HCT116 (cell line): ENCODE measurements around the gene MRPL41.

Experiments
- ATF3 ChIP-seq: IDR thresholded peaks from 2 replicates; pipeline ENCODE4 v1.6.1; 2012
- CBX3 ChIP-seq: IDR thresholded peaks from 2 replicates; pipeline ENCODE4 v1.6.1; 2012; ENCODE audit warnings: low read depth
- CTCF ChIP-seq, 3 experiments: fragments of 200-600 bp in 1 of 3; sonication (generic) in 1 of 3; IDR thresholded peaks in 2 of 3; conservative IDR thresholded peaks in 1 of 3; 2 replicates each; pipeline ENCODE4 v1.5.1; 2012 to 2017; ENCODE audit warnings: low read depth in 2 of 3, low read length in 2 of 3, antibody characterized with exemption in 1 of 3, borderline replicate concordance in 1 of 3, control low read depth in 1 of 3, mild to moderate bottlenecking in 1 of 3, mixed read lengths in 1 of 3, mixed run types in 1 of 3, moderate library complexity in 1 of 3; ENCODE audit not compliant: insufficient read depth in 1 of 3
- JUND ChIP-seq: IDR thresholded peaks from 2 replicates; pipeline ENCODE4 v1.6.1; 2012
- POLR2A ChIP-seq: IDR thresholded peaks from 2 replicates; pipeline ENCODE4 v1.7.0; 2011; ENCODE audit warnings: borderline replicate concordance; ENCODE audit not compliant: insufficient read depth, insufficient read length; ENCODE audit errors: extremely low read depth
- POLR2AphosphoS5 ChIP-seq: IDR thresholded peaks from 2 replicates; pipeline ENCODE4 v1.6.1; 2011; ENCODE audit warnings: mild to moderate bottlenecking, low read depth, low read length, moderate library complexity
- RAD21 ChIP-seq: IDR thresholded peaks from 2 replicates; pipeline ENCODE4 v1.6.1; 2012; ENCODE audit warnings: low read depth, mild to moderate bottlenecking
- REST ChIP-seq: IDR thresholded peaks from 2 replicates; pipeline ENCODE4 v1.6.1; 2012; ENCODE audit warnings: low read depth
- SP1 ChIP-seq: IDR thresholded peaks from 2 replicates; pipeline ENCODE4 v1.6.1; 2012; ENCODE audit warnings: low read depth
- SRF ChIP-seq: IDR thresholded peaks from 2 replicates; pipeline ENCODE4 v1.6.1; 2012; ENCODE audit warnings: low read depth
- YY1 ChIP-seq: IDR thresholded peaks from 2 replicates; pipeline ENCODE4 v1.6.1; 2011; ENCODE audit warnings: low read length, low read depth, moderate library complexity, mild to moderate bottlenecking; ENCODE audit not compliant: insufficient replicate concordance; ENCODE audit errors: extremely low read depth

GRCh38 chr9:137575716-137576411, 24.2 kb downstream of the MRPL41 start:
- no peak for TF ChIP-seq ATF3
- no peak for TF ChIP-seq CBX3
- no peak for TF ChIP-seq REST
- 0 out of 6 replicates have a peak, but pooled peaks of 1 of the 3 experiments have one; percentile 6 for TF ChIP-seq CTCF (IDR thresholded peaks at IDR 0.05 in 2 of 3, conservative IDR thresholded peaks at IDR 0.05 in 1 of 3; ENCODE audit: borderline replicate concordance in 1 of 3, insufficient read depth in 1 of 3, low read depth in 2 of 3, low read length in 2 of 3)
- TF ChIP-seq POLR2A = no peak
- TF ChIP-seq JUND = no peak
- TF ChIP-seq SP1 = no peak
- no peak for TF ChIP-seq YY1
- no peak for TF ChIP-seq POLR2AphosphoS5
- no peak for TF ChIP-seq RAD21
- no peak for TF ChIP-seq SRF
